T-helper 1 cell treated with Interleukin-12 subunit alpha and Interleukin-12 subunit beta and Interleukin-4 antibody, amounts not matched to agents 30 μg/mL and 1 μg/mL, for 36 hours (primary cell): ENCODE measurements around the gene HDGFL2.
A peak's percentile ranks its signal among the peaks of the same experiment; 100 is the strongest.

Experiments
- H3K27ac Mint-ChIP-seq: one replicate; pipeline ENCODE4 v1.8.0; 2021; ENCODE audit warnings: mild to moderate bottlenecking, mixed read lengths
- H3K27me3 Mint-ChIP-seq: one replicate; pipeline ENCODE4 v1.8.0; 2021; ENCODE audit warnings: low read depth, mixed read lengths
- H3K36me3 Mint-ChIP-seq: one replicate; pipeline ENCODE4 v1.8.0; 2021; ENCODE audit warnings: low read depth, mixed read lengths
- H3K4me1 Mint-ChIP-seq: one replicate; pipeline ENCODE4 v1.8.0; 2021; ENCODE audit warnings: low read depth, mixed read lengths
- H3K4me3 Mint-ChIP-seq: one replicate; pipeline ENCODE4 v1.8.0; 2021; ENCODE audit warnings: mild to moderate bottlenecking, moderate library complexity, mixed read lengths
- H3K9me3 Mint-ChIP-seq: one replicate; pipeline ENCODE4 v1.8.0; 2021; ENCODE audit warnings: mixed read lengths

HDGFL2 gene

DNA sequence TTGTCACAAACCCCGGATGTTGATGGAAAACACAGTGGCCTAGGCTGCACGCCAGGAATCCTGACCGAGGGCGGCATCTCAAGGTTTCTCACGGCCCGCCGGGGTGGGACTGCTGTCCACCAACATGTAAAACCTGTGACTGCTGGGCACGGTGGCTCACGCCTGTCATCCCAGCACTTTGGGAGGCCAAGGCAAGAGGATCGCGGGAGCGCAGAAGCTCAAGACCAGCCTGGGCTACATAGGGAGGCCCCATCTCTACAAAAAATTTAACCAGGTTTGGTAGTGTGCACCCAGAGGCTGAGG is 35.0 kb downstream of the HDGFL2 start:
- H3K4me3 Mint-ChIP-seq, result no peak overlapping the region
- H3K27ac Mint-ChIP-seq, result no peak overlapping the region
- no peaks in the 10 kb centered on the region for H3K27me3 Mint-ChIP-seq
- no peaks in the 10 kb centered on the region for H3K9me3 Mint-ChIP-seq
- peaks cover 9% of the 10 kb centered on the region for H3K36me3 Mint-ChIP-seq
- H3K4me1 Mint-ChIP-seq, result peaks cover 9% of the 10 kb centered on the region

GRCh38 chr19:4507804-4508203 is 35.7 kb downstream of the HDGFL2 start:
- Mint-ChIP-seq H3K4me1 (peaks cover 9% of the 10 kb centered on the region), H3K9me3 (no peaks in the 10 kb centered on the region), H3K27me3 (no peaks in the 10 kb centered on the region), H3K36me3 (peaks cover 9% of the 10 kb centered on the region), H3K4me3 (no peak overlapping the region), H3K27ac (no peak overlapping the region)

DNA sequence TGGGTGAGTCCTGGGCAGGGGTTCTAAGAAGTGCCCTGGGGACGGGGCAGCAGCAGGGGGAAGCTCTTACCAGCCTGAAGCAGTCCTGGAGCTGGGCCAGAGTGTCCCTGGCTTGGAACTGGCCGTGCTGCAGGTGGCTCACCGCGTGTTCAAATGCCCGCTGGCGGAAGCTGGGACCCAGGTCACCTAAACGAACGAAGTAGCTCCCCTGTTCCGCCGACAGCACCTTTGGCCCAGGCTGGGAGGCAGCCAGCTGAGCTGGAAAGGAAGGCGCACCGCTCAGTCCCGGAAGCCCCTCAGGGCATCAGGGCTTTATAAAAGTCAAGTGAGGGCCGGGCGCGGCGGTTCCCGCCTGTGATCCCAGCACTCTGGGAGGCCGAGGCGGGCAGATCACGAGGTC is 36.6 kb downstream of the HDGFL2 start:
- Mint-ChIP-seq H3K4me3 (no peak overlapping the region), H3K4me1 (peaks cover 9% of the 10 kb centered on the region), H3K27me3 (no peaks in the 10 kb centered on the region), H3K27ac (no peak overlapping the region), H3K9me3 (no peaks in the 10 kb centered on the region), H3K36me3 (peaks cover 9% of the 10 kb centered on the region)

DNA sequence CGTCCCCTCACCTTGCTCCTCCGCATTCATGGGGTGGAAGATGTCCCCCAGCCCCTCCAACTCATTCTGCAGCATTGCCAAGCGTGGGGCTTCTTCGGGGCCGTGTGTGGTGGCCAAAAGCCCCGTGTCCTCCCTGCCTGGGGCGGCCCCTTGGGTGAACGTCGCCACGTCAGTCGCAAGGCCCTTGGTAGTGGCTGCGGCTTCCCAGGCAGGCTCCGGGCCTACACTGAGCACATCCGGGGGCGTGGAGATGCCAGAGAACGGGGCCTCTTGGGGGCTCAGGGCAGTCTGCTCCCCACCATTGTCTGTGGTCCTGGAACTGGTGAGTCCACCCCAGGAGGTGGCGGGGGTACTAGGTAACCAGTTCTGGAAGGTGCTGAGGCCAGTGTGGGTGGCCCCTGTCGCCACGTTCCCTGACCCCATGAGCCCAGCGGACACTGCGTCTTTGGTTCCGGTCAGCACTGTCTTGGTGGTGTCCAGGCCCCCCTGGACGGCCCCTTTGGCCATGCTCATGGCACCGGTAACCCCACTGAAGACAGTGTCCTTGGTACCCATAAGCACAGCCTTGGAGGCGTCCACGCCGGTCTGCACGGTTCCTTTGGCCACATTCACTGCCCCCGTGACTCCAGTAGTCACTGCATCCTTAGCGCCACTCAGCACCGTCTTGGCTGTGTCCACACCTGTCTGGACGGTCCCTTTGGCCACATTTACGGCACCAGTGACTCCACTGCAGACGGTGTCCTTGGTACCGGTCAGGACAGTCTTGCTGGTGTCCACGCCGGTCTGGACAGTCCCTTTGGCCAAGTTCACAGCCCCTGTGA is 38.5 kb downstream of the HDGFL2 start:
- Mint-ChIP-seq H3K4me3 (no peak overlapping the region), H3K9me3 (no peaks in the 10 kb centered on the region), H3K36me3 (peaks cover 6% of the 10 kb centered on the region), H3K27me3 (no peaks in the 10 kb centered on the region), H3K27ac (no peak overlapping the region), H3K4me1 (peaks cover 8% of the 10 kb centered on the region)

- no peaks in the 10 kb centered on the region for H3K36me3 Mint-ChIP-seq
- H3K27me3 Mint-ChIP-seq, result no peaks in the 10 kb centered on the region
- H3K27ac Mint-ChIP-seq, result no peak overlapping the region
- H3K9me3 Mint-ChIP-seq, result no peaks in the 10 kb centered on the region
- H3K4me1 Mint-ChIP-seq, result peaks cover 3% of the 10 kb centered on the region
- H3K4me3 Mint-ChIP-seq, result no peak overlapping the region
These were observed 39.4 kb downstream of the HDGFL2 start for GRCh38 chr19:4511300-4512054.

DNA sequence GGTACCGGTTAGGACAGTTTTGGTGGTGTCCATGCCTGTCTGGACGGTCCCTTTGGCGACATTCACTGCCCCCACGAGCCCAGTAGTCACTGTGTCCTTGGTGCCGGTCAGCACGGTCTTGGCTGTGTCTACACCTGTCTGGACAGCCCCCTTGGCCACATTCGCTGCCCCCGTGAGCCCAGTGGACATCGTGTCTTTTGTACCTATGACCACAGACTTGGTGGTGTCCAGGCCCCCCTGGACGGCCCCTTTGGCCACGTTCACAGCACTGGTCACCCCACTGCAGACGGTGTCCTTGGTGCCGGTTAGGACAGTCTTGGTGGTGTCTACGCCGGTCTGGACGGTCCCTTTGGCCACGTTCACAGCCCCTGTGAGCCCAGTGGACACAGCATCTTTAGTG is 40.0 kb downstream of the HDGFL2 start:
- Mint-ChIP-seq H3K4me3 (no peak overlapping the region), H3K27me3 (no peaks in the 10 kb centered on the region), H3K36me3 (no peaks in the 10 kb centered on the region), H3K27ac (no peak overlapping the region), H3K4me1 (no peaks in the 10 kb centered on the region), H3K9me3 (no peaks in the 10 kb centered on the region)

- no peaks in the 10 kb centered on the region for H3K36me3 Mint-ChIP-seq
These were observed 41.2 kb downstream of the HDGFL2 start for GRCh38 chr19:4513248-4513647.

DNA sequence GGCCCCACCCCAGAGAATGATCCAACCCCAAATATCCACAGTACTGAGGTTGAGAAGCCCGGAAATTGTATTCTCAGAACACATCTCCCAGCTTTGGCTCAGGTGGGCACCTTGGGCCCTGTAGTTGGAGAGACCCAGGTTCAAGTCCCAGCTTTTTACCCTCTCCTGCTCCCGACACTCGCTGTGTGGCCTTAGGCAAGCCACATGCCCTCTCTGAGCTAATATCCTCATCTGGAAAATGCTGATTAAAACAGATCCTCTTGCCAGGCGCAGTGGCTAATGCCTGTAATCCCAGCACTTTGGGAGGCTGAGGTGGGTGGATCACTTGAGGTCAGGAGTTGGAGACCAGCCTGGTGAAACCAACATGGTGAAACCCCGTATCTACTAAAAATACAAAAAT is 43.6 kb downstream of the HDGFL2 start:
- Mint-ChIP-seq H3K4me1 (no peaks in the 10 kb centered on the region), H3K27ac (no peak overlapping the region), H3K27me3 (no peaks in the 10 kb centered on the region), H3K36me3 (no peaks in the 10 kb centered on the region), H3K9me3 (no peaks in the 10 kb centered on the region), H3K4me3 (no peak overlapping the region)

More at GRCh38 chr19:4513248-4513647, 41.2 kb downstream of the HDGFL2 start:
- Mint-ChIP-seq H3K27ac (no peak overlapping the region), H3K9me3 (no peaks in the 10 kb centered on the region), H3K4me3 (no peak overlapping the region), H3K27me3 (no peaks in the 10 kb centered on the region), H3K4me1 (no peaks in the 10 kb centered on the region)

GRCh38 chr19:4516199-4516938 is 44.3 kb downstream of the HDGFL2 start:
- Mint-ChIP-seq H3K27ac (no peak overlapping the region), H3K4me3 (no peak overlapping the region), H3K36me3 (no peaks in the 10 kb centered on the region), H3K27me3 (no peaks in the 10 kb centered on the region), H3K4me1 (no peaks in the 10 kb centered on the region), H3K9me3 (no peaks in the 10 kb centered on the region)

GRCh38 chr19:4516939-4517300 is 44.8 kb downstream of the HDGFL2 start:
- Mint-ChIP-seq H3K4me3 (no peak overlapping the region), H3K36me3 (no peaks in the 10 kb centered on the region), H3K9me3 (no peaks in the 10 kb centered on the region), H3K4me1 (no peaks in the 10 kb centered on the region), H3K27me3 (no peaks in the 10 kb centered on the region), H3K27ac (no peak overlapping the region)

GRCh38 chr19:4517451-4518057 is 45.5 kb downstream of the HDGFL2 start:
- Mint-ChIP-seq H3K9me3 (no peaks in the 10 kb centered on the region), H3K4me1 (no peaks in the 10 kb centered on the region), H3K27ac (no peak overlapping the region), H3K4me3 (no peak overlapping the region), H3K36me3 (no peaks in the 10 kb centered on the region), H3K27me3 (no peaks in the 10 kb centered on the region)

GRCh38 chr19:4518345-4519171 is 46.5 kb downstream of the HDGFL2 start, which contains the start of gene PLIN4:
PLIN4 (minus strand) TSS chr19:4518486; CDS start chr19:4518272, 214 bp downstream.
- Mint-ChIP-seq H3K9me3 (no peaks in the 10 kb centered on the region), H3K27me3 (no peaks in the 10 kb centered on the region), H3K36me3 (no peaks in the 10 kb centered on the region)

GRCh38 chr19:4519172-4519496 is 47.0 kb downstream of the HDGFL2 start:
- no peak overlapping the region for H3K4me3 Mint-ChIP-seq
- H3K4me1 Mint-ChIP-seq, result no peaks in the 10 kb centered on the region
- H3K27me3 Mint-ChIP-seq, result no peaks in the 10 kb centered on the region
- no peaks in the 10 kb centered on the region for H3K9me3 Mint-ChIP-seq
- no peak overlapping the region for H3K27ac Mint-ChIP-seq
- H3K36me3 Mint-ChIP-seq, result no peaks in the 10 kb centered on the region

More at GRCh38 chr19:4518345-4519171, 46.5 kb downstream of the HDGFL2 start, which contains the start of gene PLIN4:
- Mint-ChIP-seq H3K27ac (peak within 1 kb of the TSS; percentile 28), H3K4me1 (no peaks in the 10 kb centered on the region), H3K4me3 (no peak within 1 kb of the TSS)
